Uterus (tissue), 2 donors: ENCODE measurements around the gene AREL1.

Experiments used
- POLR2A ChIP-seq, 2 donors: fragments of 450-650 bp; IDR thresholded peaks; one replicate each; pipeline ENCODE4 v1.6.1; 2016; ENCODE audit warnings: antibody characterized with exemption in 2 of 2, mild to moderate bottlenecking in 1 of 2, moderate library complexity in 1 of 2
- TF ChIP-seq, protein P1 (sequence below), 4 experiments: fragments of 200-600 bp in 2 of 4; fragments of 450-650 bp in 2 of 4; sonication (generic) in 2 of 4; IDR thresholded peaks; one replicate each; pipeline ENCODE4 v1.5.1; 2016 to 2019; ENCODE audit warnings: antibody characterized with exemption in 4 of 4, mild to moderate bottlenecking in 2 of 4, moderate library complexity in 1 of 4

DNA sequence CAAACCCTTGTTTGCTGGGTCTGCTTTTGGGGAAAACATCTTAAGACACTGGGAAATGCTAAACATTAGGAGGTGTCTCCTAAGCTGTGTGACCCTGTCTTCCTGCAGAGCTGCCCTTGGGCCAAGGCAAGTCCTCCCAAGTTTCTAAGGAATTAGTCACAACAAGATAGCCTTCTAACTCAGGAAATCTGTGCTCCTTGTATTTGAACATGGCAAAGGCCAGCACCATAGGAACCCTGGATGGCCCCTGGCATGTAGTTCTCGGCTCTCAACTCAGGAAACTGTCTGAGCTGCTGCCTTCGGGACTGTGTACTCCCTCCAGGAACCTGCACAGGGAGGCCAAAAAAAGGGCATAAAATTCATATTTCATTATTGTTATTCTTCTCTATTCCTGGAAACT lies 63.2 kb downstream of the AREL1 start:
- TF ChIP-seq, protein P1, sequence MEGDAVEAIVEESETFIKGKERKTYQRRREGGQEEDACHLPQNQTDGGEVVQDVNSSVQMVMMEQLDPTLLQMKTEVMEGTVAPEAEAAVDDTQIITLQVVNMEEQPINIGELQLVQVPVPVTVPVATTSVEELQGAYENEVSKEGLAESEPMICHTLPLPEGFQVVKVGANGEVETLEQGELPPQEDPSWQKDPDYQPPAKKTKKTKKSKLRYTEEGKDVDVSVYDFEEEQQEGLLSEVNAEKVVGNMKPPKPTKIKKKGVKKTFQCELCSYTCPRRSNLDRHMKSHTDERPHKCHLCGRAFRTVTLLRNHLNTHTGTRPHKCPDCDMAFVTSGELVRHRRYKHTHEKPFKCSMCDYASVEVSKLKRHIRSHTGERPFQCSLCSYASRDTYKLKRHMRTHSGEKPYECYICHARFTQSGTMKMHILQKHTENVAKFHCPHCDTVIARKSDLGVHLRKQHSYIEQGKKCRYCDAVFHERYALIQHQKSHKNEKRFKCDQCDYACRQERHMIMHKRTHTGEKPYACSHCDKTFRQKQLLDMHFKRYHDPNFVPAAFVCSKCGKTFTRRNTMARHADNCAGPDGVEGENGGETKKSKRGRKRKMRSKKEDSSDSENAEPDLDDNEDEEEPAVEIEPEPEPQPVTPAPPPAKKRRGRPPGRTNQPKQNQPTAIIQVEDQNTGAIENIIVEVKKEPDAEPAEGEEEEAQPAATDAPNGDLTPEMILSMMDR (IDR thresholded peaks at IDR 0.05), result no peak
- TF ChIP-seq POLR2A (IDR thresholded peaks at IDR 0.05), result no peak
